GM18502 (cell line): Measurements from ENCODE around the gene GRPEL2.
"Not testable (repeated sequence)": the region's sequence is repeated elsewhere in the genome, so short reads cannot be mapped to it uniquely, and the experiment has no call there.

Experiments used
- ATAC-seq: cut with Tn5 transposase; IDR thresholded peaks from one replicate; pipeline ENCODE4 v1.9.1; 2021; ENCODE audit warnings: mild to moderate bottlenecking; ENCODE audit not compliant: unreplicated experiment, poor library complexity

GRPEL2 gene

GRCh38 chr5:149391076-149391475, 45.8 kb downstream of the GRPEL2 start:
- ATAC-seq: not testable (repeated sequence)

- ATAC-seq: no peak
These were observed 46.2 kb downstream of the GRPEL2 start for GRCh38 chr5:149391524-149391923.

GRCh38 chr5:149392718-149393117, 47.4 kb downstream of the GRPEL2 start:
- ATAC-seq: no peak

GRCh38 chr5:149394996-149395395, 49.7 kb downstream of the GRPEL2 start:
- ATAC-seq: not testable (repeated sequence)

GRCh38 chr5:149397530-149397929, 52.2 kb downstream of the GRPEL2 start:
- no peak for ATAC-seq

GRCh38 chr5:149398747-149399266, 53.5 kb downstream of the GRPEL2 start:
- not testable (repeated sequence) for ATAC-seq

- ATAC-seq: no peak
These were observed 54.5 kb downstream of the GRPEL2 start for GRCh38 chr5:149399775-149400174.

DNA sequence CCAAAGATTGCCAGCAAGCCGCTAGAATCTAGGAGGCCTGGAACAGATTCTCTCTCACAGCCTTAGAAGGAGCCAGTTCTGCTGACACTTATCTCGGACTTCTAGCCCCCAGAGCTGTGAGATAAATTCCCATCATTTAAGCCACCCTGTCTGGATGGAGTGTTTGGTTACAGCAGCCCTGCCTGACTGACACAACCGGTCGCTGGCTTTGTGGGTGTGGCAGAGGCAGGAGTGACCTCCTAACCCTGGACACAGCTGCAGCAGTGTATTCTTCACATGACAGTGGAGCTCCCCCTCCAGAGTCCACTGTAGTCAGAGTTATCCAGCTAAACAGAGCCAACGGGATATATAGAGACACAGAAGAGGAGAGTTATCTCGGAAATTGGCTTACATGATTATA, 55.0 kb downstream of the GRPEL2 start:
- ATAC-seq: no peak

- ATAC-seq: no peak
These were observed 55.8 kb downstream of the GRPEL2 start for GRCh38 chr5:149401051-149401450.

- no peak for ATAC-seq
These were observed 57.0 kb downstream of the GRPEL2 start for GRCh38 chr5:149402291-149402690.
